ES-I3 (cell line): Measurements from ENCODE around the gene TNFSF12.

Experiments used
- H3K36me3 ChIP-seq: 2 replicates; pipeline ENCODE4 v1.6.1; 2013; ENCODE audit warnings: mild to moderate bottlenecking, low read length, control low read depth, moderate library complexity; ENCODE audit not compliant: insufficient read depth
- H3K4me1 ChIP-seq: 2 replicates; pipeline ENCODE4 v1.6.1; 2013; ENCODE audit warnings: mild to moderate bottlenecking, control low read depth, low read length; ENCODE audit not compliant: insufficient read depth
- H3K9ac ChIP-seq: 2 replicates; pipeline ENCODE4 v1.6.1; 2013; ENCODE audit warnings: low read depth, mild to moderate bottlenecking, low read length, moderate library complexity
- H3K9me3 ChIP-seq: 2 replicates; pipeline ENCODE4 v1.6.1; 2013; ENCODE audit warnings: mild to moderate bottlenecking, low read length, moderate library complexity; ENCODE audit not compliant: control insufficient read depth, insufficient read depth

TNFSF12 gene

GRCh38 chr17:7582396-7583252, 33.8 kb downstream of the TNFSF12 start:
- Histone ChIP-seq H3K9me3 (no peaks in the 10 kb centered on the region), H3K4me1 (peaks cover 18% of the 10 kb centered on the region; the same call in 1 of the 2 replicates), H3K9ac (peak overlapping the region; percentile 87), H3K36me3 (peaks cover 5% of the 10 kb centered on the region)

DNA sequence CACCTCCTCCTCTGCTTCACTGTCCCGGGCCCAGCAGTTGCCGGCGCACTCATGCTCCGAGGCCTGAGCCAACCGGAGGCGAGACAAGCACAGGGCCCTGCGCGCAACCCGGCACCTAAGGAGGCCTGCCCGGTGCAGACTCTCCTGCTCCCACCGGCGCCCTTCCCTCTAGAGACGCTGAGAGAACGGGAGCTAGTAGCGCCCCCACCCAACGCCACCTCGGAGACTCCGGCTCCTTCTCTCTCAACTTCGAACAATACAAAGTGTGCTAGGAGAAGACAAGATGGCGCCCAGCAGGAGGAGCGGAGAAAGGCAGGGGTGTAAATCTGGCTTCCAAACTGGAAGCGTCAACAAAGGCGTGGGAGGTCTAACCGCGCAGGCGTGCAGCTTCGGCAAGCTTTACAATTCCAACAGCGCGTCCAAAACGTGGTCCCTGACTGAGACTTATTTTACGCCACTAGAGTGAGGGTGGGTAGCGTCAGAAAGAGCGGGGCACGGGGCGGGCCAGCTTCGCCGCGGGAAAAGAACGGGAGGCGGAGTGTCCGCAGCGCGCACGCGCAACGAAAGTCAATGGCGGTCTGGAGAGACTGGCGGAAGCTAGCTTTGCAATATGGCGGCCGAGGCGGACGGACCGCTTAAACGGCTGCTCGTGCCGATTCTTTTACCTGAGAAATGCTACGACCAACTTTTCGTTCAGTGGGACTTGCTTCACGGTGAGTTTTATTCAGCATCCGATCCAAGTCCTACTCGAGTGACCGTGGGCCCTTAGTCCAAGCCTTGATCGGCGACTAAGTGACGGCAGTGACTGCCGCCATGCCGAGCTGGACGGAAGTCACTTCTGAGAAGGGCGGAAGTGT, 34.6 kb downstream of the TNFSF12 start, which contains the start of gene MPDU1:
TSS of gene MPDU1 (plus strand) at position 600 of the 857 bp plus-strand sequence. CDS start at position 611, 11 bp downstream.
- Histone ChIP-seq H3K4me1 (peaks cover 21% of the 10 kb centered on the region; the same call in 1 of the 2 replicates), H3K9ac (peak within 1 kb of the TSS; percentile 87), H3K36me3 (no peaks in the 10 kb centered on the region), H3K9me3 (no peaks in the 10 kb centered on the region)

GRCh38 chr17:7586673-7587419, 38.0 kb downstream of the TNFSF12 start:
- Histone ChIP-seq H3K9ac (no peak overlapping the region), H3K36me3 (no peaks in the 10 kb centered on the region), H3K9me3 (no peaks in the 10 kb centered on the region), H3K4me1 (peaks cover 23% of the 10 kb centered on the region; the same call in 1 of the 2 replicates)

- Histone ChIP-seq H3K9me3 (no peaks in the 10 kb centered on the region), H3K9ac (peak overlapping the region; percentile 87; the same call in 1 of the 2 replicates), H3K4me1 (peaks cover 23% of the 10 kb centered on the region; the same call in 1 of the 2 replicates), H3K36me3 (peaks cover 3% of the 10 kb centered on the region; the same call in 1 of the 2 replicates)
Measured at GRCh38 chr17:7587420-7588151, 38.7 kb downstream of the TNFSF12 start.

DNA sequence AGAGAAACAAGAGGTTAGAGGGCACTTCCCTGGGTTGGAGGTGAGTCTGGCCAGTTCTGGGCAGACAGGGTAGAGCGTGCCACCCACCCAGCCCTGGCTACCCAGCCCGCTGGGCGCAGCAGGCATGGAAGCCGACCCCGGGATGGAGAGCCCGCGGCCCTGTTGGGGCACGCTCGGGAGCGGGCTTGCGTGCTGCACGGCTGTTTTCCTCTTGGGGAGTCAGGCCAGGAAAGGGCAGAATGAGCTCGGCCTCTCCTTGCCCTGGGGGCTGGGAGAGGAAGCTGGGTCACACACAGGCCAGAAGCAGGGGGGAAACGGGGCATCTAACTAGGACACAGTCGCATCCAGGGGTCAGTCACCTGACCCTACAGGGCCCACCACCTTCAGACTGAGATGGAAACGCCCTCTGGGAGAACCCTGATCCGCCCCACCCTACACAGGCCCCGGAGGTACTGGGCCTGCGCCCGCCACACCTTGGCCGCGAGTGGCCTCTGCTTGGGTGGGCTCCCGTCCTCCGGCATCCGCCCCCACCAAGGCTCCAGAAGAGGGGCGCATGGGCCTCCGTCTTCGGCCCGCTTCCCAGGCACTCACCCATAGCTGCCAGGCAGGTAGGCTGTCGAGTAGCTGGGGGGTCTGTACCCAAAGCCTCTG, 39.8 kb downstream of the TNFSF12 start:
- no peaks in the 10 kb centered on the region for H3K9me3 ChIP-seq
- H3K4me1 ChIP-seq = peaks cover 23% of the 10 kb centered on the region; the same call in 1 of the 2 replicates
- peaks cover 3% of the 10 kb centered on the region for H3K36me3 ChIP-seq
- peak overlapping the region; percentile 87 for H3K9ac ChIP-seq

DNA sequence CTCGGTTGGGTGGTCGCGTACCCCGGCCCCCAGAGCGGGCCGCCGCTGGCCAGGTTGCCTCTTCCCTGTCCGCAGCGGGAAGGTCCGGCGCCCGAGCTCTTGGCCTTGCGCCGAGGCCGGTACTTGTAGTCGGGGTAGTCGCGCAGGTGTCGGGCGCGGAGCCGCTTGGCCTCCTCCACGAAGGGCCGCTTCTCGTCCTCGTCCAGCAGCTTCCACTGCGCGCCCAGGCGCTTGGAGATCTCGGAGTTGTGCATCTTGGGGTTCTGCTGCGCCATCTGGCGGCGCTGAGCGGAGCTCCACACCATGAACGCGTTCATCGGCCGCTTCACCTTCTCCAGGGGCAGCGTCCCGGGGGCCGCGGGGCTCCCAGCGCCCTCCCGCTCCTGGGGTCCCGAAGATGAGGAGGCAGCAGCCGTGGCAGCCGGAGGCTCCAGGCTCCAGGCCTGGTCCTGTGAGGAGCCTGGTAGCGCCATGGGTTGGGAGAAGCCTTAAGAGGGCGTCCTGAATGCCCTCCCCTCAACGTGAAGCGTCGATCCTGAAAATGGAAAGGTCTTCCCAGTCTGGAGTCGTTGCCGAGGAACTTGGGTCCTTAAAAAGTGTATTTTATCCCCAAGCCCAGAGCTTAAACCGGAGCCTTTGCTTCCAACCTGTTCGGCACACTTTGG, 40.5 kb downstream of the TNFSF12 start:
- no peaks in the 10 kb centered on the region for H3K9me3 ChIP-seq
- peaks cover 3% of the 10 kb centered on the region for H3K36me3 ChIP-seq
- H3K4me1 ChIP-seq = peaks cover 23% of the 10 kb centered on the region; the same call in 1 of the 2 replicates
- H3K9ac ChIP-seq = peak overlapping the region; percentile 87

DNA sequence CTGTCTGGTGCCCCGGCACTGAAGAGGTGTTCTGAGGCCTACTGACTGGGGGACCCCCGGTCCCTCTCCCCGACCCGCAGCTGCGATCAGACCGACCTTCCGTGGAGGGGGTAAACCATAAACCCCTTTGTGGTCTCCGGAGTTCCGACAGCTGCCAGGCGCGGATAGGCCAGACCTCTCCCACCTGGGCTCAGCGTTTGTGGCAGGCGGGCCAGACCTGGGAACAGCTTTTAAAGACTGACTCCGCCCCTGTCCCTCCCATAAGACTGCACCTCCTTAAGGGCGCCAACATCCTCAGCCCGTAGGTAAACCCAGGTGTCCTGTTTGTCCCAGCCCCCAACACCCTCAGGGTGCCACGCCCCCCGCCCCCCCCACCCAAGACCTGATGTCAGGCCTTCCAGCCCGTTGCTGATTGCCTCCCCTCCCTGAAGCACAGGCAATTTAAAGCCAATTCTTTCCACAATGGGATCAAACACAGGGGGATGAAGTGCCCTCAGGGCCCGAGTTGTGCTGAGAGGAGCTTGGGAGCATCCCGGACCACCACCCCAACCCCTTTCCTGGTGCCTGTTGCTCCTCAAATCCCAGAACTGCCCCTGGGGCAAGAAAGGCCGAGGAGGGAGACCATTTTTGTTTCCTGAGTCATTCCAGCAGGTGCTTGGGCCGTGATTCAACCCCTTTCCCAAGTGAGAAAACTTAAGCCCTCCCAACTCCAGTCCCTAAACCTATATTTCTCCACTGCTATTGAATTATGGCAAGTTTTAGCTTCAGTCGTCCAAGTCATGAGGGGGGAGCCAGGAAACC, 41.2 kb downstream of the TNFSF12 start, which contains the start of gene SOX15:
TSS of gene SOX15 (minus strand) at position 204 of the 801 bp plus-strand sequence. CDS start 418 bp downstream, outside the sequence.
- Histone ChIP-seq H3K4me1 (peaks cover 23% of the 10 kb centered on the region; the same call in 1 of the 2 replicates), H3K9ac (peak within 1 kb of the TSS; percentile 87), H3K36me3 (peaks cover 5% of the 10 kb centered on the region), H3K9me3 (no peaks in the 10 kb centered on the region)

DNA sequence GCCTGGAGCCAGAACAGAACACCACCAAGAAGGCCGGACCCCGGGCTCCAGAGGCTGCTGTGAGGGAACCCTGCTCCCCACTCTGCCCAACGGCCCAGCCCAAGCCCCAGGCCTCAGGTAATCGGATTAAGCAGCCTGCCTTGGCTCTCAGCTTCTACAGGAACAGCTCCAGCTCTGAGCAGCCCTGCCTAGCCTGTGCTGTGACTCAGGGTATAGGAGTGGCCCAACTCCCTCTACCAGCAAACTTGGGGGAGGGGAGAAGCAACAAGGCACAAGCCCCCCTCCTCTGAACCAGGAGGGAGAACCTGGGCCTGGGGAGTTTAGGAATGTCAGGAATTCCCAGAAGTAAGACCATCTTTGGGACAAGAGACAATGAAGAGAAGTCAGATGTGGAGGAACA, 41.9 kb downstream of the TNFSF12 start:
- Histone ChIP-seq H3K9ac (peak overlapping the region; percentile 26), H3K9me3 (no peaks in the 10 kb centered on the region), H3K4me1 (peaks cover 23% of the 10 kb centered on the region; the same call in 1 of the 2 replicates), H3K36me3 (peaks cover 9% of the 10 kb centered on the region)

DNA sequence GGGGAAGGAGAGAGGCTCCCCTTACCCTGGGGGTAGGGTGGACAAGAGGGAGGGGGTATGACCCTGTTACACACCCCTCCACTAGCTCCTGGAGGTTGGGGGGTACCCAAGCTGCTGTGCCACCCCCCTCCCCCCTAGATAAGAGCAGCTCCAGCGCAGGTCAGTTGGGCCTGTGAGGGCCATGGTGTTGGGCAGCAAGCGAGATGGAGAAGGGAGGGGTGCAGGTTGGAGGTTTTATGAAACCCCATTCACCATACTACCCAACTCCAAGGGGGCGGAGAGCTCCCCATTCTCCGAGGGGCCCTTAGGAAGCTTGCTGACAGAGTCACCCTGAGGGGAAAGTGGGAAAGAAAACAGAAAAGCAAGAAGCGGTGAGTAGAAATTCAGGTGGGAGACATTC, 42.7 kb downstream of the TNFSF12 start:
- Histone ChIP-seq H3K9me3 (no peaks in the 10 kb centered on the region), H3K9ac (no peak overlapping the region), H3K4me1 (peaks cover 23% of the 10 kb centered on the region; the same call in 1 of the 2 replicates), H3K36me3 (peaks cover 9% of the 10 kb centered on the region)

GRCh38 chr17:7592422-7593021, 43.7 kb downstream of the TNFSF12 start:
- peaks cover 17% of the 10 kb centered on the region; the same call in 1 of the 2 replicates for H3K4me1 ChIP-seq
- peaks cover 9% of the 10 kb centered on the region for H3K36me3 ChIP-seq
- H3K9ac ChIP-seq = no peak overlapping the region
- no peaks in the 10 kb centered on the region for H3K9me3 ChIP-seq

- H3K9ac ChIP-seq = no peak overlapping the region
- peaks cover 14% of the 10 kb centered on the region; the same call in 1 of the 2 replicates for H3K4me1 ChIP-seq
- no peaks in the 10 kb centered on the region for H3K9me3 ChIP-seq
- H3K36me3 ChIP-seq = peaks cover 9% of the 10 kb centered on the region
Measured at GRCh38 chr17:7593296-7593695, 44.4 kb downstream of the TNFSF12 start.
